CMK (cell line): ENCODE data around the gene PCAT6.
"Not testable (repeated sequence)": the region's sequence is repeated elsewhere in the genome, so short reads cannot be mapped to it uniquely, and the experiment has no call there.

Experiments used
- DNase-seq: peaks from one replicate; pipeline ENCODE4 v3.0.0-alpha.2; 2010; ENCODE audit warnings: low read depth

PCAT6 gene

DNA sequence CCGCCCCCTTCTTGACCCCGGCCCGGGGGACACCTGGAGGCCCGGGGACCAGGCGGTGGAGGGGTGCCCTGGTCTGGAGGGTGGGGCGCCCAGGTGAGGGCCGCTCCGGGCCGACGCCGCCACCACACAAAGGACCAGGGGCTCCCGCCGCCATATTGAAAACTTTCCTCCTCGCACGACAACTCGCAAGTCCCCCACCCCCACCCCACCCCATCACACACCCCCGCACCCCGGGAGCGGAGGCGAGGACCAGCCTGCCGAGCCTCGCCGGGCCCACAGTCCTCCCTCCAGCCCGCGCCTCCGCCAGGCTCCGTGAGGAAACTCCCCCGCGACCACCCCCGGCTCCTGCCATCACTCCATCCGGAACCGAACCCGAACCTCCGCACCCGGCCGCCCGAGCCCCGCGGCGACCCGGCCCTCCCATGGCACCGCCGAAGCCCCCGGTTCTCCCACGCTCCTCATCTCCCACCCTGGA lies 3.3 kb upstream of the PCAT6 start:
- no peak for DNase-seq

DNA sequence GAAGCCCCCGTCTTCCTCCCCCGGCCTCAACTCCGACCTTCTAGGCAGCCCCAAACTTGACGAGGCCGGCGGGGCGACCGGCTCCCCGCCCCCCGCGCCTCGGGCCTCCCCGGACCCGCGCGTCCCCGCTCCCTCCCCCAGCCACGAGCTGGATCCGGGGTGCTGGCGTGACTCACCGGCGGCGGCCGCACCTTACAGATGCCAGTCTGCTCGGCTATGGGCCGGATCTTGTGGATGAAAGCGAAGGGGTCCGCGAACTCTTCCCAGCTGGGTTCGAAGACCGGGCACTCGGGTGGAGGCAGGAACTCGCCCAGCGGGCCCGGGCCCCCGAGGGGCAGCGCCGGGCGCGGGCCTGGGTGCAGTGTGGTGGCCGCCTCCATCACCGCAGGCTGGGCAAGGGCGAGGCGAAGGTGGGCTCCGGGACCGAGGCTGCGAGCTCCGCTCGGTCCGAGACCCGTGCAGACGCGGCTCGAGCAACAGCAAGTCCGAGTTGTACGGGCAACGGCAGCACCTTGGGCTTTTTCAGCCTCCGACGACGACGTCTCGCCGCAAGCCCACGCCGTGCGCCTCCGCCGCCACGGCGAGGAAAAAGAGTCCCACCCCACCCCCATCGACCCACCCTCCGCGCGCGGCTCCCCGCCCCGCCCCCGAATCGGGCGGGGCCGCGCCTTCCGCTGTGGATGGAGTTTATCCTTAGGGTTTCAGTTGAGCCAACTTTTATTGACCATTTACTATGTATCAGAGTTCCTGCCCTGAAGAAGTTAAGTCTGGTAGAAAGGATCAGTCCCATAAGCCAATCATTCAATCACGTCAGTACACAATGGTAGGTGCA lies 2.6 kb upstream of the PCAT6 start, which contains the start of gene KDM5B:
TSS of gene KDM5B (minus strand) at position 496 of the 832 bp plus-strand sequence. CDS start at position 380, 116 bp downstream.
- DNase-seq: peak; percentile 83

DNA sequence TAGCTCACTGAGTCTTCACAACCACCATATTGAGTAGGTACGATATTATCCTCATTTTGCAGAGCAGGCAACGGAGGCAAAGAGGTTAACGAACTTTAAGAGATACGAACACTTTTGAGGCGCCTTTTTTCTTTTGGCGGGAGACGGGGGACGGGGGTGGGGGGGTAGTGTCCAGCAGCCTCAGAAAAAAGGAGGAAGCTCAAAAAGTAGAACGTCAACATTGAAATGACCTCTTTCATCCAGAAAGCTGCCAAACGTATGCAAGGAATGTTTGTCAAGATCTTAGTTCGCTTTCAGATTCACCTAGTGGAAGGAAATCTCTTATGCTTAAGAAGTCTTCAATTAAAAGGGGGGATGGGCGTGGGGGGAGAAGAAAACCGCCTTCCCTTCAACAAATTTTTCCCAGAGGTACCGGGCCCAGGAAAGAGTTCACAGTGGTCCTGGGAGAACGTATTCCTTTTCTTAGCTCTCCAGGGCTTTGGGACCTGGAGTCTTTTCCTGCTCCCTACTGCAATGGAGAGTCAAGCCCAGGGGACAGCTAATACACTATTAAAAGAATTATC lies 1.1 kb upstream of the PCAT6 start:
- no peak for DNase-seq

DNA sequence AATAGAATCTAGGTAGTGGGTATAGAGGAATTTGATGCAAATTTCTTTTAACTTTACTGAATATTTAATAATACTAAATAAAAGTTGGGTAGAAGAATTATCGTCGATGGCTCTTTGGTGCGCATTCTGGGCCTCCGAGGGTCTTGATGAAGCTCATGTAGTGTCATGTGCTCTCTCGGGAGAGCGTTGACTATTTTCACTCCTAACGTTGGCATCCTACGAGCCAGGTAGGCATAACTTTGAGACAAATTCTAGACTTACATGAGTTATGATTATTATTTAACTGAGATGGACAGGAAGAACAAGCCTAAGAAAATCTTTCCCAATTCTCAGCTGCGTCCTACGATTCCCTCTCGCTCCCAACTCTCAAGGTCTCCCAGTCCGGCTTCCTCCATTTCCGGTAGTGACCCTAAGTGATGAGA lies 550 bp upstream of the PCAT6 start:
- DNase-seq: no peak

DNA sequence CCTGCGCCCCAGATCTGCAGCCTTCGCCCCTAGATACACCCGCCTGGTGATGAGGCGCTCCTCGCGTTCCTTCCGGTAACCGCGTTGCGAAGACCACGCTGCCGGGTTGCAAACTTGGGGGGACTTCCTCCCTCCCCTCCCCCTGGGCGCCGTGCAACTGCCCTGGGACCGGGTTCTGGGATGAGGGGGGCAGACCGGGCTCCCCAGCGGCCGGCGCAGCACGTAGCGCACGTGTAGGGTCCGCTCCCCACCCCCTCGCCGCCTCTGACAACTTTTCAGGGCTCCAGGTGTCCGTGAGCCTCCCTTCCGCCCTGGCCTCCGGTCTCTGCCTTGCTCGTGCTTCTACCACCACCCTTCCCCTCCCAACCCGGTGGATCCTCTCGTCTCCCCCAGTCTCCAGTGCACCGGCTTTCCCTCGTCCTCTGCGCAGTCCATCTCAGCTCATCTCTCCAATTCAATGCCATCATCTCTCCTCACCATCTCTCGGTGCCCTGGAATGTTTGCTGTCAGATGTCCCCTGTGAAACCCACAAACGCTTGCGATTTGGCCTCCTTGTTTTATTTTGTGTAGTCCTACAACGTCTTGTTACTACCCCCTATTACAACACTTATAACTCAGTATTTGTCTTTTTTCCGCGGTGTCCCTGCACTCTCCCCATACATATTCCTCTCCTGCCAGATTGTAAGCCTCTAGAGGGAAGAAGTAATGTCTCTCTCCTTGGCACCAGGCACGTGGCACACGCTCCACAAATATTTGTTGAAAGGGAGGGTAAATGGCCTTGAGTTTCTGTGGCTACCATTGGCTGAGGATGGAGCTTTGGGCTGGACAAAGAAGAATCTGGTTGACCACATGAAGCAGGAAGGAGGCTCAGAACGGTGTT lies 782 bp downstream of the PCAT6 start:
- no peak for DNase-seq

DNA sequence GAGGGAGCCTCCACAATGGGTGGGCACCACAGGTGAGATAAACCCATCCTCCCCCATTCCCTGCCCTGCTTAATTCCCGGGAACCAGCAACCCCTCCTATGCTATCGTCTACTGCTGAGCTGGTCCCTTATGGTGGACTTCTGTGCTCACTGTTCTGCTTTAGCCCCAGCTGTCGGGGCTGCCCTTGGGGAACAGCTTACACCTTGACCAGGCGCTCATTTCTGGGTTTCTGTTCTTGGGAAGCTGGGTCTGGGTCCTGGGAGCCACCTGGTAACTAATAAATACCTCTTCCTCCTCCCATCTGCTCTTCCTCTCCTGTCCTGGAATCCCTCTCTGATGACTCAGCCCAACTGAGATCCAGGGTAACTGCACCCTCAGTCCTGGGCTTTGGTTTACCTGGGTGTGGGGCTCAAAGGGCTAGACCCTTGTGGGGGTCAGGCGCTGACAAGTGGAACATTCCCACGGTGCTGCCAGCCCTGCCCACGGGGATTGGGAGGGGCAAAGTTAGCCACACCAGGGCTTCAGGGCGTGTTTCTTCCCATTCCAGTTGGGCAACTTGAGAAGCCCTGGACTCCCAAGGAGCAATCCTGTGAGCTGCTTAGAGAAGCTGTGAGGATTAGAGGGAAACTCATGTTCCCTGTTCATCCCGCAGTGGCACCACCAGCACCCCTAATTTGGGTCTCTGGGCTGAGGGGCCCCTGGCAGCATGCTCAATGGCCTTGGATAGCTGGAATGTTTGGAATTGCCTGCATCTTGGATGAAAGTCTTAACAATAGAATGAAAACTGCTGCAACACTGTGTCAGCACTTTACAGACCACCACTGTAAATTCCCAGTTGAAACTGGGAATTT lies 1.6 kb downstream of the PCAT6 start:
- DNase-seq: no peak

DNA sequence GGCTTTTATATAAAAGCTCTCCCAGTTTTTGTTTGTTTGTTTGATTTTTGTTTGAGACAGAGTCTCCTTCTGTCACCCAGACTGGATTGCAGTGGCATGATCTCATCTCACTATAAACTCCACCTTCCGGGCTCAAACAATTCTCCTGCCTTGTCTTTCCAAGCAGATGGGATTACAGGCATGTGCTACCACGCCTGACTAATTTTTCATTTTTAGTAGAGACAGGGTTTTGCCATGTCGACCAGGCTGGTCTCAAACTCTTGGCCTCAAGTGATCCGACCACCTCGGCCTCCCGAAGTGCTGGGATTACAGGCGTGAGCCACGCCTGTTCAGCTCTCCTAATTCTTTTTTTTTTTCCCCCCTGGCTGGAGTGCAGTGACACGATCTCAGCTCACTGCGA lies 4.4 kb downstream of the PCAT6 start:
- no peak for DNase-seq

DNA sequence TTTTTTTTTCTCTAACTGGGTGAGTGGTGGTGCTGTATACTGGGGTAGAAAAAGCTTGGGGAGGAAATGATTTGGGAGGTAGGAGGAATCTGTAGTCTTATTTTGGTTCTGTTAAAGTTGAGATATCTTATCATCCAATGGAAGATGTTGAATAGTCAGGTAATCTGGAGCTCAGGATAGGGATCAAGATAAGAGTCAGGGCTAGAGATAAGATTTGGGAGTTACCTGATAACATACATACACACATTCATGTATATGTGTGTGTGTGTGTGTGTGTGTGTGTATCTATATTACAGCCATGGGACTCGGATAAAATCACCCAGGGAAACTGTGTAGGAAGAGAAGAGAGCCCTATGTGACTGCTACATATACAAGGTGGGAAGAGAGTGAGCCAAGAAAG lies 8.1 kb downstream of the PCAT6 start:
- no peak for DNase-seq

DNA sequence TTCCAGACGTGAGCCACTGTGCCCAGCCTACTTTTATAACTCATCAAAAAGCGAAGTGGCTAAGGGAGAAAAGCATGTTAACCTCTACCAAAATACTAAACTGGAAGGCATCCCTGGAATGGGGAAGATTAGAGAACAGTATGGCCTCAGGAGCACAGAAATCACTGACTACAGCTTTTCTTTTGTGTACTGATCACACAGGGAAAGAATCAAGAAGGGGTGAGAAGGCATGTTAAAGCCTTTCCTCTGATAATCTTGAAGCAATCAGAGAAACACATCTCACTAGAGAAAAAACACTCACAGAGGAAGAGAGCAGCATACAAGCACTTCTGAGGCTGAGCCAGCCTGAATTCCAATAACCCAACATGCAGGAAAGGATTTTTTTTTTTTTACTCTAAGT lies 10.7 kb downstream of the PCAT6 start:
- DNase-seq: no peak

DNA sequence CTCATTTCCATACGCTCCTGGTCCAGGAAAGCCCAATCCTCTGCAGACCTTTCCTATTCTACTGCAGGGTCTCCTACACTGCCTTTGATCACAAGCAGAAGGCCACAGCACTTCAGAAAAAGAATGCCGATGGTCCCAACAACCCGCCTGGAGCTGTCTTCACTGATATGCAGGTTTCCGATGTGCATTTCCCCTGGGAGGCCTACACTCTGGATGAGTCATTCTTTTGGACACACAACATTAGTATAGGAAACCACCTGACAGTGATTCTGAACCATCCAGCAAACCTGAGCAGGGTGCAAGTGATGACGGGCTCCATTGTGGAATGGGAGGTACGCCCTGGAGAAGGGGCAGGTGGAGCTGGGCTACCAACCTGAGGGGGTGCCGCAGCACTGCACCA lies 15.0 kb downstream of the PCAT6 start:
- DNase-seq: no peak

DNA sequence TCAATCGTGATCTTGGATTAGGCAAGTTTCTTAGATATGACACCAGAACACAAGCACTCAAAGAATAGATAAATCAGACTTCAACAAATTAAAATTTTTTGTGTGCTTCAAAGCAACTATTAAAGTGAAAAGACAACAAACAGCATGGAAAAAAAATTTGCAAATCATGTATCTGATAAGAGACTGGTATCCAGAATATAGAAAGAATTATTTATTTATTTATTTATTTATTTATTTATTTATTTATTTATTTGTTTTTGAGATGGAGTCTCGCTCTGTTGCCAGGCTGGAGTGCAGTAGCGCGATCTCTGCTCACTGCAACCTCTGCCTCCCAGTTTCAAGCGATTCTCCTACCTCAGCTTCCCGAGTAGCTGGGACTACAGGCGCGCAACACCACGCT lies 18.5 kb downstream of the PCAT6 start:
- not testable (repeated sequence) for DNase-seq

DNA sequence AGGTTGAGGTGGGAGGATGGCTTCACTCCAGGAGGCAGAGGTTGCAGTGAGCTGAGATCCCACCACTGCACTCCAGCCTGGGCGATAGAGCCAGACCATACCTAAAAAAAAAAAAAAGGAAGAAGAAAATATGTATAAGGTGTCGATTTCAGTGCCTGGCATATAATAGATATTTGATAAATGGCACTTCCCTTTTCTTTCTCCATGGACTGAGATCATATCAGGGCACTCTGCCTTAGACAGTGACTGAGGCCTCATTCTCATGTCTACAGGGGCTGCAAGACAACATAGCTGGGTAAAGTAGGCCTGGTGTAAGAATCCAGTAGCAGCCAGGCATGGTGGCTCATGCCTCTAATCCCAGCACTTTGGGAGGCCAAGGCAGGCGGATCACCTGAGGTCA lies 21.2 kb downstream of the PCAT6 start:
- no peak for DNase-seq

DNA sequence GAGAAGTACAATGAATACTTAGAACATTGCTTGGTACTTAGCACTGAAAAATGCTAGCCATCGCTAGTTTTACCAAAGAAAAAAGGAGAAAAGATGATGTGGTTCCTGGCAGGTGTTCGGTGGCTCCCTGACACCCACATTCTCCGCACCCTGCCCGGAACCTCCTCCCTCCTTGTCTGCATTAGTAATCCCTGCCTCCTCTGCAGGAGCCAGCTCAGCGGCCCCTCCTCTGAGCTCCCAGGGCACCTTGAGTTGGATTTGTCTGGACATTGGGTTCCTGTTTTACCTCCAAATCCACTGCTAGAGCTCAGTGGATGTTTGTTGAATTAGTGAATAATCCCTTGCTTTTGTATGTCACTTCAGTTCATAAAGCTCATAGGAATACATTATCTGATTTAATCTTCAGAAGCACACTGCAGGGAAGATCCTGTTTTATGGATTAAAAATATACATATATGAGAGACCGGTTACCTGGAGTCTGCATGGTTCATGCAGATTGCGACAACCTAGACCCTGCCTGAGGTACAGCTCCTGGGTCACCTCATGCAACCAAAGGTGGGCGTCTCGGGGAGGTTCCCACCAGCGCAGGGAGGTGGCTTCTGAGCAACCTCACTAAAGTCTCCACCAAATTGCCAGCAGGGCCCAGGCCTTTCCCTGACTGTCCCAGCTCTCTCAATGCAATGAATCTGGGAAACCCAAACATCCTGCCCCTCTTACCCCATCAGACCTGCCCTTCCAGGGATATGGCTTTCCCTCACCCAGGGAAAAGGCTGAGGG lies 24.2 kb downstream of the PCAT6 start:
- no peak for DNase-seq

DNA sequence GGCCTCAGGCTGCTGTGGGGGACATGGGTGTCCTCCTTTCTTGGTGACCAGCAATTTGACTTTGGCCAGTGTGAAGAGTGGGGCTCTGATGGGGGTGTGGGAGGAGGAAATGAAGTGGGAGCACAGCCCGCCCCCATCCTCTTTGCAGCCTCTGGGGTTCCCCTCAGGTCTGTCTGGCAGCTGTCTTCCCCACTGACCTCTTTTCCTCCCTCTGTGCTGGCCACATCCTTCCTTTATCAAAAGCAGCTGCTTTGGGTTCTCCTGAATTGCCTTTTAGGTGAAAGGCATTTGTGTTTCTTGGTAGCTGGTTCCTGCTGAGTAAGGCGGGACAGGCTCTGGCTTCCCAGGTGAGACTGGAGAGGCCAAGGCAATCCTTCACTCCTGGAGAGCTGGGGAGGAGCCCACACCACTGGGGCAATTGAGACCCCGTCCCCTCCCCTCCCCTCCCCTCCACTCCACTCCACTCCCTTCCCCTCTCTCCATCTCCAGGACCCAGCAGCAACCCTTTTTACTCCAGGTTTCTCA lies 24.9 kb downstream of the PCAT6 start:
- no peak for DNase-seq

DNA sequence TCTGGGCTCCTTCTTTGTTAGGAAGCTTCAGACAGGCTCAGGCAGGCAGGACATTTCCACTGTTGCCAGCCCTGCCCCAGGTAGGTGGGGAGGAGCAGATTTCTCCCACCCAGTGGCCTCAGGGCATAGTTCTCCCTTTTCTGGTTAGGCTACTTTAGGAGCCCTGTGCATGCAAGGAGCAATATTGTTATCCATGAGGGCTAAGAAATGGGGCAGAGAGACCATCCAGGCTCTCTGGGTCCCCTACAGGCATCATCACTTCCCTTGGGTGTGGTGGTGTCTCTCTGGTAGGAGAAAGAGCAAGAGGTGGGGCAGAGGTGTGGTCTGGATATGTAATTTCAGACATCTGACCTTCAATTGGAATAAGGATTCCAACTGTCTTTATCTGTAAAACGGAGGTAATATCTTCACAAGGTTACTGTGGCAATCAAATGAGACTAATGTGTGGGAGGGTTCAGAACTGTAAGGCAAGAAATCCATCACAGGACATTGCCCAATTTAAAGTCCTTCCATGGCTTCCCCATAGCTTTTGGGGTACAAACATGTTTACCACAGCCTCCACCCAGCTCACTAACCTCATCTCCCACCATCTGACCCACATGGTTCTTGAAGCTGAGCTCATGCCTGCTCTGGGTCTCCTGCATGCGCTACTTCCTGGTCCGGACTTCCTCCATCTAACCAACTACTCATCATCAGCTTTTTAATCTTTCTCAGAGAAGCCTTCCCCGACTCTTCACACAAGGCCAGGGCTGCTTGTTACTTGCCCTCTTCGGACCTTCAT lies 26.1 kb downstream of the PCAT6 start:
- peak; percentile 31 for DNase-seq

DNA sequence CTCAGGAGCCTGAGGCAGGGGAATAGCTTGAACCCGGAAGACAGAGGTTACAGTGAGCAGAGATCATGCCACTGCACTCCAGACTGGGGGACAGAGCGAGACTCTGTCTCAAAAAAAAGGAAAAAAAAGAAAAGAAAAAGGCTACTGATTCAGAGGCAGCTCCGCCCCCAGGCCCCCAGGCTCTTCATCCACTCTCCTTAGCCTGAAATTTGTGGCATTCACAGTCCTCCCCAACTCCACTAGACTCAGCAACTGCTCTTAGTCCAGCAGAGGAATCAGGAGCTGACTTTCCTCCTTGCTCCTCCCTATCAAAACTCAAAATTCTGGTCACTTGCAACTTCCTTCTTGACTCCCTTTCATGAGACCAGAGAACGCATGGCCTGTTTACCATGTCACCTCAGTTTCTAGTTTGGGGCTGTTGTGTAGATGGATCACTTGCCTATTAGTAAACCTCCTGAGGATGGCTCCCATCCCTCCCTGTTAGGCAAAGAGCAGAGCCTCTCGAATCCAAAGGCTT lies 27.1 kb downstream of the PCAT6 start:
- no peak for DNase-seq

DNA sequence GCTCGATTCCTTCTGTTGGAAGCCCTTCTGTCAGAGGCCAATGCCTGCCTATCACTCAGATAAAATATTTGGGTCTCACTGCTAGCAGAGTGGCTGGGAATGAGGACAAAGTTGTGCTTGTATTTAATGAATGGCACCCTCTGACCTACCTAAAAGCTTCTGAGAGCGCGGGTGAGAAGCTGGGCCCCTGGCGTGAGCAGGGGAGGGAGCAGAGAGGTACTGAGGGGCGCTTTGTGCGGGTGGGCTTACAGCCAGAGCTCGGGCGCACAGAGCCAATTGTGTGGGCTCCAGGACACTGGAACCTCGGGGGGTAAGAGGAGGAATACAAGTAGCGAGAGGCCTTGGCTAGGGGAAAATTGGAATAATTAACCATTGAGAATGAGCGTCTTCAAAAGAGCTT lies 32.3 kb downstream of the PCAT6 start:
- DNase-seq: no peak

DNA sequence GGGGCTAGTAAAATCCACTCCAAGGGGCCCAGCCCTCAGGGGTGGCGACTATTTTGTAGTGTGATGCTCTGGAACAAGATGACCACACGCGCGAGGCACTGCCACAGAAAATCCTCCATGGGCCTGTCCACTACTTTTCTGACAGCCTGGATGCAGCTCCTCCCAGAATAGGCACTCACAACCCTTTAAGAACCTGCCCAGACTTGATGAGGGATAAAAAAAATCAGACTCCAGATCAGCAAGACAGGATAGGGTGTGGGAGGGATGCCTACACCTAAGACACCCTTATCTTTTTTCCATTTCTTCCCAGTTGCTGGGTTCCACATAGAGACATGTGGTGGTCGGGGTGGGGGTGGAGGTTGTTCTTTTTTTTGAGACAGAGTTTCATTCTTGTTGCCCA lies 33.5 kb downstream of the PCAT6 start:
- DNase-seq: no peak

DNA sequence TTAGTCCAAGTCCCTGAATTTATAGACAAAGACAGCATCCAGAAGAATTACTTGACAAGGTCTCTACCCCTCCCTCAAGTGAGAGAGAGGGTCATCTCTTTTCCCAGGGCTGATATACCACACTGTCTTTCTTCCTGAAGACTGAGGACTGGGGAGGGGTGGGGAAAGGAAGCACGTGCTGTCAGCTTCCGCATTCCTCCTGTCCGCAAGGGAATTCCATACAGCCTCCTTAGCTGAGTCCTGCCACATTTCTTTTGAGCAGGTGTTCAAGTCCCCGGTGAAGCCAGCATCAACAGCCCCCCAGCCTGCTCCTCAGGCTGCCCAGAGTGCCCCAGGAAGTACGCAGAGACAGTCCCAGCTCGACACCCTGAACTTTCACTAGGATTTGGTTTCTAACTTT lies 34.2 kb downstream of the PCAT6 start:
- DNase-seq: no peak

DNA sequence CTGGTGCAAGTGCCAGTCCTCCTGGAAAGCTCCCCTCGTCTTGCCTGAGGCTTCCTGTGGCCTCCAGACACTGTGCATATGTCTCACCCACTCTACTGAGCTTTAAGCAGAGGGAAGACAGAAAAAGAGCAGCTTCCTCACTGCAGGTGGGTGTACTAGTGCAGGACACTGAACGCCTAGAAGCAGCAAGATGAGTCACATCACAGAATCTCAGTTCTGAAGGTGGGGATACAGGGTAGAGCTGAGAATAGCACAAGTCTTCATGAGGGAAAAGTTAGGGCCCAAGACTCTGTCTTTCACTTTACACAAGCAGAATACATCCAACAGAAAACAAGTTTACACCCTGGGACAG lies 37.4 kb downstream of the PCAT6 start:
- no peak for DNase-seq
